ENCODE results near the gene PSTK.

DNA sequence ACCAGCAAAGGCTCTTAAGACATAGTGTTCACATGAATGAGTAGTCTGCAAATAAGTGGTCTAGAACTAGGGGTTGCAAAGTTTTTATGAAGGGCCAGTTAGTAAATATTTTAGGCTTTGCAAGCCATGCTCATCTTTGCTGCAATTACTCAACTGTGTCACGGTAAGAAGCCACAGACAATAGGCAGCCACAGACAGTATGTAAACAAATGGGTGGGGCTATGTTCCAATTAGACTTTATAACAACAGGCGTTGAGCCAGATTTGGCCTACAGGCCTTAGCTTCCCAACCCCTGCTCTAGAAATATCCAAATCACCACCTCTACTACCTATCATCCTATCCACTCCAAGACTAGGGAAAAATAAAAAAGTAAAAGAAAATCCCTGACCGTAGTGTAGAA, 19.1 kb downstream of the PSTK start:
- TF ChIP-seq, protein P1, sequence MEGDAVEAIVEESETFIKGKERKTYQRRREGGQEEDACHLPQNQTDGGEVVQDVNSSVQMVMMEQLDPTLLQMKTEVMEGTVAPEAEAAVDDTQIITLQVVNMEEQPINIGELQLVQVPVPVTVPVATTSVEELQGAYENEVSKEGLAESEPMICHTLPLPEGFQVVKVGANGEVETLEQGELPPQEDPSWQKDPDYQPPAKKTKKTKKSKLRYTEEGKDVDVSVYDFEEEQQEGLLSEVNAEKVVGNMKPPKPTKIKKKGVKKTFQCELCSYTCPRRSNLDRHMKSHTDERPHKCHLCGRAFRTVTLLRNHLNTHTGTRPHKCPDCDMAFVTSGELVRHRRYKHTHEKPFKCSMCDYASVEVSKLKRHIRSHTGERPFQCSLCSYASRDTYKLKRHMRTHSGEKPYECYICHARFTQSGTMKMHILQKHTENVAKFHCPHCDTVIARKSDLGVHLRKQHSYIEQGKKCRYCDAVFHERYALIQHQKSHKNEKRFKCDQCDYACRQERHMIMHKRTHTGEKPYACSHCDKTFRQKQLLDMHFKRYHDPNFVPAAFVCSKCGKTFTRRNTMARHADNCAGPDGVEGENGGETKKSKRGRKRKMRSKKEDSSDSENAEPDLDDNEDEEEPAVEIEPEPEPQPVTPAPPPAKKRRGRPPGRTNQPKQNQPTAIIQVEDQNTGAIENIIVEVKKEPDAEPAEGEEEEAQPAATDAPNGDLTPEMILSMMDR (IDR thresholded peaks at IDR 0.05) = no peak
- TF ChIP-seq POLR2A (IDR thresholded peaks at IDR 0.05) = no peak
